K562 (cell line): ENCODE measurements around the gene BEST3. TPM values are rescaled to one million over a fixed set of nuclear protein-coding genes. Genes with fewer than 3 reads are reported as not detected.
A peak's percentile ranks its signal among the peaks of the same experiment; 100 is the strongest.

Experiments
- AFF1 ChIP-seq, 2 experiments: fragments of 450-650 bp; IDR thresholded peaks; 2 replicates each; pipeline ENCODE4 v1.6.1; 2018; ENCODE audit warnings: mild to moderate bottlenecking in 2 of 2, low read depth in 1 of 2; ENCODE audit not compliant: partially characterized antibody in 2 of 2
- ARHGAP35 ChIP-seq: fragments of 450-650 bp; IDR thresholded peaks from 2 replicates; pipeline ENCODE4 v1.6.1; 2018; ENCODE audit not compliant: partially characterized antibody
- CBFA2T3 ChIP-seq: fragments of 450-650 bp; IDR thresholded peaks from 2 replicates; pipeline ENCODE4 v1.6.1; 2017
- CLOCK ChIP-seq: fragments of 250-450 bp; sonication (Bioruptor Pico); IDR thresholded peaks from 2 replicates; pipeline ENCODE4 v1.4.0; 2020; ENCODE audit warnings: mild to moderate bottlenecking, moderate library complexity, borderline replicate concordance
- EHMT2 ChIP-seq: fragments of 450-650 bp; IDR thresholded peaks from 2 replicates; pipeline ENCODE4 v1.6.1; 2018; ENCODE audit warnings: antibody characterized with exemption
- FOXK1 ChIP-seq: sonication (generic); formaldehyde crosslinking; IDR thresholded peaks from 2 replicates; pipeline ENCODE4 v1.8.0; 2022; ENCODE audit warnings: missing genetic modification reagents, mild to moderate bottlenecking, borderline replicate concordance
- HNRNPH1 ChIP-seq: fragments of 200-400 bp; formaldehyde crosslinking; optimal IDR thresholded peaks from 2 replicates; pipeline ENCODE3; 2017; ENCODE audit warnings: low read depth, mild to moderate bottlenecking, low read length, moderate library complexity
- MECOM ChIP-seq: fragments of 250-450 bp; sonication (Bioruptor Pico); IDR thresholded peaks from 2 replicates; pipeline ENCODE4 v1.8.0; 2022; ENCODE audit warnings: inconsistent platforms
- MXD1 ChIP-seq: fragments of 250-450 bp; sonication (Bioruptor Pico); IDR thresholded peaks from 2 replicates; pipeline ENCODE4 v1.8.0; 2021; ENCODE audit warnings: borderline replicate concordance, mild to moderate bottlenecking, moderate library complexity; ENCODE audit not compliant: poor library complexity, severe bottlenecking
- SUPT5H ChIP-seq: fragments of 450-650 bp; IDR thresholded peaks from 2 replicates; pipeline ENCODE4 v1.6.1; 2016
- THAP7 ChIP-seq: fragments of 250-450 bp; sonication (Bioruptor Pico); IDR thresholded peaks from 2 replicates; pipeline ENCODE4 v1.5.0; 2021
- THRA ChIP-seq: fragments of 450-650 bp; IDR thresholded peaks from 2 replicates; pipeline ENCODE4 v1.6.1; 2017; ENCODE audit warnings: mild to moderate bottlenecking, moderate library complexity
- TRIM25 ChIP-seq: fragments of 450-650 bp; IDR thresholded peaks from 2 replicates; pipeline ENCODE4 v1.7.0; 2016; ENCODE audit warnings: borderline replicate concordance
- ZNF398 ChIP-seq: fragments of 250-450 bp; sonication (Bioruptor Pico); IDR thresholded peaks from 2 replicates; pipeline ENCODE4 v1.8.0; 2021; ENCODE audit warnings: moderate library complexity, mild to moderate bottlenecking, inconsistent platforms
- polyA plus RNA-seq, 8 experiments: library from polyadenylated mRNA; depleted of rRNA in 4 of 8; stranded (reverse) in 5 of 8; unstranded in 3 of 8; fragments of >200 nt; fragmentation: Nextera tagmentation in 2 of 8; fragmentation: Illumina TruSeq in 1 of 8; extraction: Ambion mirVana in 2 of 8; extraction: Trizol in 1 of 8; gene quantifications; 2 replicates each; pipeline versions ENCODE4 v1.2.1 to v1.2.3, GENCODE V29; 2011 to 2014; ENCODE audit warnings: inconsistent platforms in 1 of 8, missing spikeins in 1 of 8
- total RNA-seq, 7 experiments: library from RNA; depleted of rRNA in 6 of 7; stranded (reverse); fragments of >200 nt in 6 of 7; fragmentation: Illumina TruSeq in 2 of 7; extraction: Trizol in 2 of 7; gene quantifications; 2 replicates each; pipeline versions ENCODE4 v1.2.1 to v1.2.3, GENCODE V29; 2011 to 2021; ENCODE audit warnings: low replicate concordance in 1 of 7

BEST3 gene
- total and polyA plus RNA-seq, 9 of the 15 experiments (the other 6 are each of a cell fraction or from before 2014, with no cell fraction given) = 0.15 TPM; not detected in 8

- TF ChIP-seq ZNF398 (CRISPR knock-in tag) (no peak), EHMT2 (no peak), TRIM25 (no peak), CBFA2T3 (peak; percentile 100), MECOM (CRISPR knock-in tag) (peak; percentile 74; the same call in 1 of the 2 replicates), AFF1 (IDR thresholded peaks at IDR 0.05; ENCODE audit: low read depth in 1 of 2, partially characterized antibody in 2 of 2) (peak in 1 of 2 experiments; percentile 91), THRA (no peak), MXD1 (CRISPR knock-in tag) (peak; percentile 9), ARHGAP35 (no peak), FOXK1 (CRISPR knock-in tag) (no peak), SUPT5H (no peak), CLOCK (peak; percentile 50; the same call in 1 of the 2 replicates), THAP7 (CRISPR knock-in tag) (no peak), HNRNPH1 (no peak)
Measured at GRCh38 chr12:69623970-69624369, 75.1 kb downstream of the BEST3 start (continued).
